A673 (cell line): ENCODE data around the gene CD28.

Experiments
- CTCF ChIP-seq: fragments of 300-800, 200-600 bp; sonication (generic); conservative IDR thresholded peaks from 2 replicates; pipeline ENCODE4 v1.5.1; 2017; ENCODE audit warnings: low read depth, mild to moderate bottlenecking, antibody characterized with exemption, low read length, moderate library complexity, mixed read lengths
- EZH2 ChIP-seq: fragments of 200-600 bp; sonication (generic); IDR thresholded peaks from 2 replicates; pipeline ENCODE4 v1.6.1; 2017; ENCODE audit warnings: borderline replicate concordance, low read depth, mild to moderate bottlenecking, mixed read lengths, antibody characterized with exemption, low read length; ENCODE audit not compliant: poor library complexity, severe bottlenecking

GRCh38 chr2:203741566-203741965 is 35.1 kb downstream of the CD28 start:
- no peak for TF ChIP-seq CTCF
- no peak for TF ChIP-seq EZH2
